HUES64 (cell line): Measurements from ENCODE around the gene MED31.
"Not testable (repeated sequence)": the region's sequence is repeated elsewhere in the genome, so short reads cannot be mapped to it uniquely, and the experiment has no call there.

Experiments used
- H3K27ac ChIP-seq: 2 replicates; pipeline ENCODE4 v1.7.0; 2013; ENCODE audit warnings: low read depth, low read length, inconsistent platforms
- H3K27me3 ChIP-seq: 2 replicates; pipeline ENCODE4 v1.6.1; 2013; ENCODE audit warnings: mild to moderate bottlenecking, low read length; ENCODE audit not compliant: insufficient read depth
- H3K36me3 ChIP-seq: 2 replicates; pipeline ENCODE4 v1.6.1; 2013; ENCODE audit warnings: mild to moderate bottlenecking, low read length; ENCODE audit not compliant: insufficient read depth
- H3K4me1 ChIP-seq: 2 replicates; pipeline ENCODE4 v1.6.1; 2013; ENCODE audit warnings: mild to moderate bottlenecking, low read length, moderate library complexity; ENCODE audit not compliant: insufficient read depth
- H3K4me3 ChIP-seq: 2 replicates; pipeline ENCODE4 v1.5.1; 2013; ENCODE audit warnings: mild to moderate bottlenecking, low read length, moderate library complexity
- H3K9ac ChIP-seq: 2 replicates; pipeline ENCODE4 v1.6.1; 2013; ENCODE audit warnings: mild to moderate bottlenecking, low read depth, low read length
- H3K9me3 ChIP-seq: 2 replicates; pipeline ENCODE4 v1.6.1; 2013; ENCODE audit warnings: low read depth, low read length; ENCODE audit not compliant: insufficient read depth
- WGBS: fragments of 150-250, 120-280 bp; methylation state at CpG from one replicate; pipeline ENCODE4 v1.1.7; 2013; ENCODE audit warnings: missing lambda C conversion rate; 5-methylcytosine and 5-hydroxymethylcytosine counted together

The MED31 gene

DNA sequence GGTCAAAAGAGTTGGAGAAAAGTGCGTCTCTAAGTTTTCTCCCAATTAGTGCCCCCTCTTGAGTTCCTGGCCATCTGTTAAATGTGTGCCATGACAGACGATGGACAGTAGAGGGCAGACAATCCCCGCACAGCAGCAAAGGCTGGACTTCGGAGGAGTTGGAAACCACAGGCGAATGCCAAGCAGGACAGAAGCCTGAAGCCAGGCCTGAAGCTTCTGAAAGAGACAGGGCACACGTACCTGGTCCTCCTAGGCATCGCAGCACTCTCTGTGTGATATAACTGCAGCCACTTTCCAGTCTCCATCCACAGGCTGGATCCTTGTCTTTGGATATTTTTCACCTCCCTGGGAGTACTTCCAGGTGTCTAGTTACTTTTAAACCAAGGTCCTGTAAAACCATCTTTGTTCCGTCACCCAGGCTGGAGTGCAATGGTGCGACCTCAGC lies 14.7 kb upstream of the MED31 start:
- no peak overlapping the region for H3K27ac ChIP-seq
- H3K4me3 ChIP-seq = no peak overlapping the region
- H3K4me1 ChIP-seq = no peaks in the 10 kb centered on the region
- no peaks in the 10 kb centered on the region for H3K36me3 ChIP-seq
- no peak overlapping the region for H3K9ac ChIP-seq
- H3K9me3 ChIP-seq = no peaks in the 10 kb centered on the region
- 29% methylated on average over 9 of the region's 9 CpGs for WGBS
- peaks cover 12% of the 10 kb centered on the region for H3K27me3 ChIP-seq

DNA sequence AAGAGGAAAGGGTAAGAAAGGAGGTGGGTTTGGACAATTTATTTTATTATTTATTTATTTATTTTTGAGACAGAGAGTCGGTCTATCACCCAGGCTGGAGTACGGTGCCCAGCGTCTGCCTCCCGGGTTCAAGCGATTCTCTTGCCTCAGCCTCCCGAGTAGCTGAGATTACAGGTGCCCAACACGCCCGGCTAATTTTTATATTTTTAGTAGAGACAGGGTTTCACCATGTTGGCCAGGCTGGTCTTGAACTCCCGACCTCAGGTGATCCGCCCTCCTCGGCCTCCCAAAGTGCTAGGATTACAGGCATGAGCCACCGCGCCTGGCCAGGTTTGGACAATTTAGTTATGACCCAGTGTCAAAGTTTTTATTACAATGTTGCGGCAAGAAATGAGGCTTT lies 11.8 kb upstream of the MED31 start:
- not testable (repeated sequence) for H3K9me3 ChIP-seq, H3K9ac ChIP-seq, H3K4me1 ChIP-seq, H3K36me3 ChIP-seq, H3K27ac ChIP-seq, H3K4me3 ChIP-seq
- H3K27me3 ChIP-seq = peaks cover 26% of the 10 kb centered on the region
- 92% methylated on average over 14 of the region's 14 CpGs for WGBS

DNA sequence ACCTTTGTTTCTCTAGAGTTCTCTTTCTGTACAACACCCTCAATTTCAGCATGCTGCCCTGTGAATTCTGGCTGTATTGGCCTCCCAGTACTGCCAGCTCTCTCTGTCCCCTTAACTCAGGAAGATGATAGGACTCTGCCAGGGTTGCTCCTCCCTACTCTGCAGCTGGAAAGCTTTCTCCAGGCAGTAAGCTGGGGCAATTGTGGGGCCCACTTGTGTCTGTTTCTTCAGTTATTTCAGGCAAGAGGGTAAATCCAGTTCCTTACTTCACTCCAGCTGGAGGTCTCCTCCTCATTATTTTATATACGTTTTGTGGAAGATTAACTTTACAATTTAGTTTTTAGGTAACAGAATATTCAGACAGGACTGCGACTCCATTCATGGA lies 10.1 kb upstream of the MED31 start:
- WGBS = 86% methylated on average over 1 of the region's 2 CpGs

DNA sequence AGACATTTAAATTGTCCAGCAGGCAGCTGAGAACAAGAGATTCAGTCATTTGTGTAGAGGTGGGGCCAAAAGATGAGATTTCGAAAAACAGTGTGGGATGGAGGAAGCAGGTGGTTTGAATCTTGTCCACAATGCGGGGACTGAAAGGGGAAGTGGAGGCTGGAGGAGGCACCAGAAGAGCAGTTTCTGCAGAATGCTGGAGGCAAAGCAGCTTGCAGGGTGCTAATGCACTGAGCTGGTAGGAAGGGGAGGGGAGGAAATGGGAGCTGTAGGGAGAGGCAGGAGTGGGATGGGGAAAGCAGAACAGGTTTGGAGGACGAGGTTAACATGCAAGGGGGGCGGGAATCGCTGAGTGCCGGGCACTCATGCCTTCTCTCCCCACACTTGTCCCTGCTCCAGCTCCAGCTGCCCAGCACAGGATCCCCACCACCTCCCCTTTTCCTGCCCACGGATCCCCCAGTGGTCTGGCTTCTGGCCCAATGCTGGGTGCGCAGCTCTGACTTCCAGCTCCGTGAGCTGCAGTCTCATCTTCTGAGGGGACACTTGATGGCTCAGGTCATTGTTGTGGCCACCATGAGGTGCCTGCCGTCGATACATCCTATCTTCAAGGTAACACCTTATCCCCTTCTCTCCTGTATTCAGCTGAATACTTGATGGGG lies 9.5 kb upstream of the MED31 start:
- WGBS = 78% methylated on average over 11 of the region's 11 CpGs
- no peak overlapping the region for H3K4me3 ChIP-seq

More for the DNA sequence above, 10.1 kb upstream of the MED31 start:
- Histone ChIP-seq H3K4me3 (no peak overlapping the region), H3K36me3 (no peaks in the 10 kb centered on the region), H3K4me1 (no peaks in the 10 kb centered on the region), H3K27ac (no peak overlapping the region), H3K9ac (no peak overlapping the region), H3K27me3 (peaks cover 42% of the 10 kb centered on the region), H3K9me3 (no peaks in the 10 kb centered on the region)

DNA sequence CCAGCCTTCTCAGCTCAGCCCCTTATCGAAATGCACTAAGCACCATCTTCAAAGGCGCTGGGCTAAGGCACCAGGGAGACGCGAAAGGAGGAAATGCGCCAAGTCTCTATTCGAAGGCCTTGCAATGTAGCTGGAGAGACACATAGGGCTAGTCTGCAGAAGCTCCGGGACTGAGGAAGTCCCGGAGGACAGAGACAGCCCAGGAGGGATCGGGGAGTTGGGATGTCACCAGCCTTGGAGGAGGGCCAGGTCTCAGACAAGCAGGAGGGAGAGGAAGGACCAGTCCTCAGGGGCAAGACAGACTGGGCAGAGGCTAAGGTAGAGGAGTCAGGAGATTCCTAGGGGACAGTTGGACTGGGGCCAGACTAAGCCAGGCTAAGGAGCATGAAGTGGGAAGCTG lies 8.7 kb upstream of the MED31 start:
- H3K4me3 ChIP-seq = no peak overlapping the region
- H3K27ac ChIP-seq = no peak overlapping the region
- no peak overlapping the region for H3K9ac ChIP-seq
- no peaks in the 10 kb centered on the region for H3K36me3 ChIP-seq
- H3K9me3 ChIP-seq = no peaks in the 10 kb centered on the region
- 0 out of 2 replicates have a peak, but pooled peaks cover 3% of the 10 kb centered on the region for H3K4me1 ChIP-seq
- H3K27me3 ChIP-seq = peaks cover 48% of the 10 kb centered on the region
- WGBS = 89% methylated on average over 9 of the region's 9 CpGs

More for the DNA sequence above, 9.5 kb upstream of the MED31 start:
- no peaks in the 10 kb centered on the region for H3K9me3 ChIP-seq
- peaks cover 47% of the 10 kb centered on the region for H3K27me3 ChIP-seq
- no peaks in the 10 kb centered on the region for H3K4me1 ChIP-seq
- no peak overlapping the region for H3K27ac ChIP-seq
- no peaks in the 10 kb centered on the region for H3K36me3 ChIP-seq
- no peak overlapping the region for H3K9ac ChIP-seq

DNA sequence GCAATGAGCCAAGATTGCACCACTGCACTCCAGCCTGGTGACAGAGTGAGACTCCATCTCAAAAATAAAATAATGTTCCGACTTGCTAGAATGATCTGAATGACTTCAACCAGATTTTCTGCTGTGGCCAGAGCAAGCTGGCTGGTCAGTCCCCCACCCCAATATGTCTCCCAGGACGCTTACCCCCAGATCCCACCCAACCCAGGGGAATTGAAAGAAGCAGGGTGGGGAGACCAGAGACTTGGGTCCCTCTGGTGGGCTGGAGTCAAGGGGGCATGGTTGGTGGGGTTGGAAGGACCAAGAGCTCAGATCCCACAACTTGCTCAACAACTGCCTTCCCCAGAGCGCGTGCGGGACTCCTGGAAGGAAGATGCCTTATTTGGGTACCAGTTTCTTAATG lies 7.0 kb upstream of the MED31 start:
- H3K27me3 ChIP-seq = peaks cover 63% of the 10 kb centered on the region
- H3K4me1 ChIP-seq, H3K36me3 ChIP-seq, H3K4me3 ChIP-seq, H3K9ac ChIP-seq, H3K9me3 ChIP-seq, H3K27ac ChIP-seq: not testable (repeated sequence)
- 90% methylated on average over 1 of the region's 5 CpGs for WGBS

DNA sequence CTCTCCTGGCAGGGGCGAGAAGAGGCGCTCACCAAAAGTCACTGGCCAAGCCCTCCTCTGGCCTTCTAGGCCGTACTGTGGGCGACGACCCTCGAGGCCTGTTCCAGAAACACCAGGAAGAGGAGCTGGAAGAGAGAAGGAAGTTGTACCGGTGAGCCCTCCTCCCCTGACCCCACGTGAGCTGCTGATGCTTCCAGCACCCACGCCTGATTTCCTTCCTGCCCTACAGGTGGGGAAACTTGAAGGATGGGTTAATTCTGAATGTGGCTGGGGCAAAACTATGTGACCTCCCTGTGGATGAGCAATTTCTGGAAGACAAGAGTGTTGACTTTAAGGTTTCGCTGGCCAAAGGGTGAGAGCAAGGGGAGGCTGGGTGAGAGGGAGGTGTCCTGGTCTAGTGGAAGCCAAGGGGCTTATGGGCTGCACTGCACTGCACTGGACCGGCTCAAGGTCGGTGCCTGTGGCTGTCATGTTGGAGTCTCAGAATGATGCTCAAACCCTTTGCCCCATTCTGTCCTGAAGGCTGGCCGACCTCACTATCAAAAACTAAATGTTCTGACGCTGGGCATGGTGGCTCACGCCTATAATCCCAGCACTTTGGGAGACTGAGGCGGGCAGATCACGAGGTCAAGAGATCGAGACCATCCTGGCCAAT lies 6.4 kb upstream of the MED31 start:
- H3K4me1 ChIP-seq = peaks cover 10% of the 10 kb centered on the region; the same call in 1 of the 2 replicates
- peaks cover 69% of the 10 kb centered on the region for H3K27me3 ChIP-seq
- H3K9me3 ChIP-seq = no peaks in the 10 kb centered on the region
- no peak overlapping the region for H3K27ac ChIP-seq
- H3K4me3 ChIP-seq = peak overlapping the region; percentile 55
- H3K9ac ChIP-seq = peak overlapping the region; percentile 38; the same call in 1 of the 2 replicates
- H3K36me3 ChIP-seq = no peaks in the 10 kb centered on the region
- 75% methylated on average over 18 of the region's 18 CpGs for WGBS

DNA sequence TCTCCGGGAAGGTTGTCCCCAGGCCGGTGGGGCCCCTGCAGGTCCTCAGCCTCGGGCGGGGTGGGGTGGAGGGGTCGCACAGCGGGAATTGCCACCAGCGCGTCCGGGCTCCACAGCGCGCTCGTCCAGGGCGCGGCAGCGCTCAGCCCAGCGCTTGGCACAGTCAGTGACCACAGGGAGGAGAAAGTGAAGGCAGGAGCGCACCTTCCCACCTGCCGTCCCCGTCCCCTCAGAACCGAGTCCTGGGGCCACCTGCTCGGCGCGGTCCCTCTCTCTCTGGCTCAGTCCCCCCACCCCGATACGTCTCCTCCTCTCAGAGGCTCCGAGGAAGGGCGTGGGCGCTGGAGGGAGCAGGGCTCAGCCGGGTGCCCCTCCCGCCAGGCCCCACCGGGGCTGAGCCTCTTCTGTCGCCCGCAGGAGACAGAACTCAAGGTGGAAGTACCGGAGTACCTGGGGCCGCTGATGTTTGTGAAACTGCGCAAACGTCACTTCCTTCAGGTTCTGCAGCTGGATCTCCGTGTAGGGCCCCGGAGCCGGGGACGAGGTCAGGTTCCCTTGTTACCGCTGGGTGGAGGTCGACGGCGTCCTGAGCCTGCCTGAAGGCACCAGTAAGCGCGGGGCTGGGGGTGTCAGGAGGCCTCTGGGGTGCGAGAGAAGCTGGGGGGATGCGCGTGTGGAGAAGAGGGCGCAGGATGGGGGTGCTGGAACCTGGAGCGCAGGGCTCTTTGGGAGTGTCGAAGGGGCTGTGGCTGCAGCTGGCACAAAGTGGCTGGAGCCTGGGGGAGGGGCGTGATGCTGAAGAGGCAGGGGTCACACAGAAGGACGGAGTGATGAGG lies 5.6 kb upstream of the MED31 start:
- H3K4me3 ChIP-seq = peak overlapping the region; percentile 55
- H3K36me3 ChIP-seq, H3K27ac ChIP-seq, H3K9me3 ChIP-seq: not testable (repeated sequence)
- 3% methylated on average over 46 of the region's 55 CpGs for WGBS
- peaks cover 15% of the 10 kb centered on the region; the same call in 1 of the 2 replicates for H3K4me1 ChIP-seq
- peak overlapping the region; percentile 38; the same call in 1 of the 2 replicates for H3K9ac ChIP-seq
- H3K27me3 ChIP-seq = peaks cover 77% of the 10 kb centered on the region

DNA sequence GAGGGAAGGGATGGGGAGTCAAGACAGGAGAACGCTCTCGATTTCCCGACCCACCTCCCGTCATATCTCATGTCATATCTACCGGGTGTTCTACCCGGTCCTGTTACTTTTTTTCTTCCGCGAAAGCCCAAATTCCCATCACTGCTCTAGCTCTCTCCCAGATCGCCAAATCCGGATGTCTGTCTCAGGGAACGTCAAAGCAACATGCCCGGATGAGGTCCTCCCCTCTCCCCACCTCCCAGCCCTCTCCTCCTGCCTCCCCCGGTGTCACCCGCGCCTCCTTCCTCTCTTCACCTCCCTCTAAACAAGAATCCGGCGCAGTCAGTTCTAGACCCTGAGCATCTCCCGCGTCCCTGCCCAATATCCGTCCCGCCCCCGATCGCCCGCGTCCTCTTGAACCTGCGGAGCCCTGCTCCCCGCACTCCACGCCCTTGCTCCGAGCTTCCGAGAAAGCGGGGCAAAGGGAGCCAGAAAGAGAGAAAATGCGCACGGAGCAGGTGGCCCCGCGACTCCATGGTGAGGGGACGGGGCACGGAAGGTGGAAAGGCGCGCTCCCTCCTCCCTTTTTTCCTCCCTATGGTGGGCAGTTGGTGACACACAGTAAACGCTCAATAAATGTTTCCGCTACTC lies 4.4 kb upstream of the MED31 start:
- Histone ChIP-seq H3K4me1 (peaks cover 15% of the 10 kb centered on the region; the same call in 1 of the 2 replicates), H3K27me3 (peaks cover 75% of the 10 kb centered on the region), H3K4me3 (peak overlapping the region; percentile 55)
- not testable (repeated sequence) for H3K9ac ChIP-seq, H3K36me3 ChIP-seq, H3K9me3 ChIP-seq, H3K27ac ChIP-seq
- whole genome bisulfite sequencing = under 1% methylated on average over 24 of the region's 41 CpGs

DNA sequence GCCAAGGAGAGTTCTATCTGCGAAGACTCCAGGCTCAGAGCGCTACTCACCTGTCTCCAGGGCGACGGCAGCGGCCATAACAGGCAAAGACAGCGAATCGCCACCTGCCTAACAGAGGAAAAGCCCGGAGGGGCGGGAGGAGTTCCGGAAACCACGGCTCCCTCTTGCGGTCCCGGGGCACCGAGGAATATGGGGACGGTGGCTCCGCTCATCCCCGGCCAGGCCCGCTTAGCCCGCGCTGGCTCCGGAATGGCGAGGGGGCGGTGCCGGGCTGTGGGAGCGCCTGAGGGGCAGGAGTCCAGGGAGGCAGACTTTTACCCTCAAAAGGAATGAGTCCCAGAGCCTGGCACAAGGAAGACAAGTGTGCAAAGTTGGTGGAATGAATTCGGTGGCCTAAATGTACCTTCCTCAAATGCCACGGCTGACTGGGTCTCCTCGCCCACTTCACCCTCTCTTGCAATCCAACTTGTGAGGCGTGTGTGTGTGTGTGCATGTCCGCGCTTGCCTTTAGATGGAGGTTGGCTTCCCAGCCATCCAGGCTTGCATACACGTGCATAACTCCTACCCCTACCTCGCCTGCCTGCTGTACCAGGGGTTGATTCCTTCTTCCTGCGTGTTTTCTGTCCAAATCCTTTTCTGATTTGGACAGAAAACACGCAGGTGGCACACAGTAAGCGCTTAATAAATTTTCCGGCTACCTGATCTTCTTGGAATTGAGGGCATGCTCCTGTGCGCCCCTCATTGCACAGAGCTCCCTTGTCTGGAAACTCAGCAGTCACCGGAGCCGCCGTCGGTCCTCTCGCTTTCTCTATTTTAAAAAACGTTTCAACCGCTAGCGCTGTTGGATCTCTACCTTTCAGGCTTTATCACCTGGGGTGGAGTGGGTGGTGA lies 3.7 kb upstream of the MED31 start:
- Histone ChIP-seq H3K9ac (0 out of 2 replicates have a peak overlapping the region, but pooled peaks have one; percentile 6), H3K27me3 (peaks cover 67% of the 10 kb centered on the region), H3K36me3 (peaks cover 1% of the 10 kb centered on the region; the same call in 1 of the 2 replicates), H3K4me3 (peak overlapping the region; percentile 55), H3K9me3 (no peaks in the 10 kb centered on the region), H3K4me1 (peaks cover 19% of the 10 kb centered on the region; the same call in 1 of the 2 replicates), H3K27ac (no peak overlapping the region)
- 3% methylated on average over 44 of the region's 46 CpGs for WGBS
